ENCODE measurements around the gene IAH1. TPM values are rescaled to one million over a fixed set of nuclear protein-coding genes. Genes with fewer than 3 reads are reported as not detected.

The IAH1 gene
- total and polyA plus RNA-seq, 2 donors (not counting 3 experiments of a cell fraction or from before 2014, with no cell fraction given): 43.4 to 44.0 TPM

GRCh38 chr2:9536504-9536903 is 62.2 kb downstream of the IAH1 start:
- Histone ChIP-seq H3K4me1 (ENCODE audit: control insufficient read depth, extremely low read depth, insufficient read depth, low read length) (peaks cover 12% of the 10 kb centered on the region), H3K9me1 (replicated peaks; ENCODE audit: control insufficient read depth, extremely low read depth, insufficient read depth, low read length) (peaks cover 4% of the 10 kb centered on the region), H3K79me2 (ENCODE audit: control insufficient read depth, insufficient read depth, low read length) (peaks cover 8% of the 10 kb centered on the region), H3K4me3 (replicated peaks in 1 of 3; ENCODE audit: insufficient read depth in 1 of 3, low read depth in 1 of 3, low read length in 3 of 3) (no peak overlapping the region), H3K36me3 (ENCODE audit: control insufficient read depth in 2 of 2, extremely low read depth in 1 of 2, insufficient read depth in 2 of 2, low read length in 2 of 2) (peaks cover 0 to 3% of the 10 kb centered on the region in 2 experiments), H3K9me3 (replicated peaks; ENCODE audit: control insufficient read depth, insufficient read depth, low read length) (no peaks in the 10 kb centered on the region), H2AFZ (ENCODE audit: low read depth, low read length) (no peak overlapping the region), H4K20me1 (replicated peaks; ENCODE audit: control insufficient read depth, extremely low read depth, insufficient read depth, low read length) (no peaks in the 10 kb centered on the region), H3K4me2 (ENCODE audit: insufficient read depth, low read length) (no peak overlapping the region), H3K27me3 (ENCODE audit: control insufficient read depth in 2 of 2, insufficient read depth in 2 of 2, low read length in 2 of 2) (no peaks in the 10 kb centered on the region), H3K27ac (ENCODE audit: insufficient read depth, low read depth, low read length) (no peak overlapping the region), H3K9ac (replicated peaks; ENCODE audit: extremely low read depth, insufficient read depth, low read length) (no peak overlapping the region)
- intact Hi-C loops (cut with micrococcal nuclease) (no loop called here), dilution Hi-C loops (cut with MboI; ENCODE audit: extremely low pct_ligation_motif_present, low sequenced_read_pairs) (no loop called here)
- TF ChIP-seq CTCF (IDR thresholded peaks at IDR 0.05; ENCODE audit: extremely low read depth in 1 of 2, insufficient read depth in 1 of 2, low read depth in 1 of 2, low read length in 2 of 2) (no peak), MAX (IDR thresholded peaks at IDR 0.05; ENCODE audit: insufficient read depth, insufficient read length) (no peak), POLR2AphosphoS5 (IDR thresholded peaks at IDR 0.05; ENCODE audit: insufficient read depth, low read depth, low read length) (no peak), POLR2A (IDR thresholded peaks at IDR 0.05; ENCODE audit: low read depth, low read length) (no peak), GATA2 (IDR thresholded peaks at IDR 0.05; ENCODE audit: insufficient read depth, insufficient read length, low read depth, low read length) (no peak), MYC (IDR thresholded peaks at IDR 0.05; ENCODE audit: low read depth, low read length) (no peak), EZH2 (IDR thresholded peaks at IDR 0.05; ENCODE audit: borderline replicate concordance, low read depth, low read length, severe bottlenecking) (no peak), JUN (IDR thresholded peaks at IDR 0.05; ENCODE audit: borderline replicate concordance, insufficient read depth, insufficient read length, low read depth) (no peak), FOS (IDR thresholded peaks at IDR 0.05; ENCODE audit: borderline replicate concordance, insufficient read depth, low read length) (no peak)
- CTCF ChIA-PET: no interaction called here
- FAIRE-seq (no peak), DNase-seq (ENCODE audit: low read depth, low spot score) (no peak)
- POLR2A ChIA-PET: no interaction called here
- BruUV-seq (replicated peaks): no TSS peak

Data from endothelial cell of umbilical vein (primary cell).